Calu3 (cell line): ENCODE data around the gene COTL1. TPM values are rescaled to one million over a fixed set of nuclear protein-coding genes. Genes with fewer than 3 reads are reported as not detected.
"Not testable (repeated sequence)": the region's sequence is repeated elsewhere in the genome, so short reads cannot be mapped to it uniquely, and the experiment has no call there.

Experiments used
- BruUV-seq: library from RNA; stranded (reverse); fragments of 400-500 nt; replicated peaks from 2 replicates; lab custom pipeline; 2021; lab: Mats Ljungman, UMichigan
- CTCF ChIA-PET: fragments of 300-600 bp; sonication (Branson Sonifier 250); formaldehyde crosslinking; loops from one replicate; lab custom pipeline; 2022; ENCODE audit warnings: antibody characterized with exemption; lab: Charles Lee
- DNase-seq: peaks from one replicate; pipeline ENCODE4 v3.0.0; 2022
- H3K27ac Mint-ChIP-seq: one replicate; pipeline ENCODE4 v1.8.0; 2022; ENCODE audit warnings: mixed read lengths; ENCODE audit not compliant: unreplicated experiment
- H3K27me3 Mint-ChIP-seq: one replicate; pipeline ENCODE4 v1.8.0; 2022; ENCODE audit warnings: mixed read lengths; ENCODE audit not compliant: unreplicated experiment
- H3K36me3 Mint-ChIP-seq: one replicate; pipeline ENCODE4 v1.8.0; 2022; ENCODE audit warnings: mild to moderate bottlenecking, moderate library complexity, mixed read lengths; ENCODE audit not compliant: insufficient read depth, unreplicated experiment
- H3K4me1 Mint-ChIP-seq: one replicate; pipeline ENCODE4 v1.8.0; 2022; ENCODE audit warnings: mild to moderate bottlenecking, low read depth, mixed read lengths; ENCODE audit not compliant: unreplicated experiment
- H3K4me3 Mint-ChIP-seq: one replicate; pipeline ENCODE4 v1.8.0; 2022; ENCODE audit warnings: mild to moderate bottlenecking, low read depth, moderate library complexity, mixed read lengths; ENCODE audit not compliant: unreplicated experiment
- H3K9me3 Mint-ChIP-seq: one replicate; pipeline ENCODE4 v1.8.0; 2022; ENCODE audit warnings: low read depth, mixed read lengths; ENCODE audit not compliant: unreplicated experiment
- CTCF ChIP-seq: fragments of 200-600 bp; IDR thresholded peaks from one replicate; pipeline ENCODE4 v1.8.0; 2022; ENCODE audit warnings: antibody characterized with exemption; ENCODE audit not compliant: unreplicated experiment
- intact Hi-C: fragments of 100-400 bp; cut with micrococcal nuclease; formaldehyde crosslinking; loops from one replicate; pipeline ENCODE4 v1.10.0; 2022; ENCODE audit not compliant: unreplicated experiment
- total RNA-seq: library from RNA; stranded (reverse); gene quantifications from 2 replicates; pipeline ENCODE4 v1.2.3, GENCODE V29; 2022

The COTL1 gene
- total RNA-seq, 1 experiment from 2014 or later, result 343 TPM

- BruUV-seq, result no TSS peak
- peaks cover 56% of the 10 kb centered on the region for H3K36me3 Mint-ChIP-seq
- CTCF ChIA-PET, result interaction anchor here (0.6 kb wide), 1 partner anchor 35 kb away, joined by 5 read pairs; no protein-coding TSS in a partner anchor
- H3K9me3 Mint-ChIP-seq, result no peaks in the 10 kb centered on the region
- intact Hi-C loops, result no loop called here
- DNase-seq, result no peak
- no peaks in the 10 kb centered on the region for H3K27me3 Mint-ChIP-seq
- H3K4me1 Mint-ChIP-seq, result peaks cover 29% of the 10 kb centered on the region
- TF ChIP-seq CTCF, result no peak
- no peak overlapping the region for H3K27ac Mint-ChIP-seq
- no peak overlapping the region for H3K4me3 Mint-ChIP-seq
Measured at GRCh38 chr16:84561291-84561690, 56.6 kb downstream of the COTL1 start.

- intact Hi-C loops, result no loop called here
- DNase-seq, result no peak
- H3K4me3 Mint-ChIP-seq, result no peak overlapping the region
- H3K9me3 Mint-ChIP-seq, result no peaks in the 10 kb centered on the region
- CTCF ChIA-PET, result interaction anchor here (0.6 kb wide), 1 partner anchor 1240 kb away, joined by 4 read pairs; no protein-coding TSS in a partner anchor
- H3K27me3 Mint-ChIP-seq, result no peaks in the 10 kb centered on the region
- no TSS peak for BruUV-seq
- peaks cover 45% of the 10 kb centered on the region for H3K36me3 Mint-ChIP-seq
- H3K4me1 Mint-ChIP-seq, result peaks cover 31% of the 10 kb centered on the region
- no peak for TF ChIP-seq CTCF
- peak overlapping the region; percentile 26 for H3K27ac Mint-ChIP-seq
Measured at GRCh38 chr16:84560269-84560668, 57.6 kb downstream of the COTL1 start.

- Mint-ChIP-seq H3K4me1 (peaks cover 33% of the 10 kb centered on the region), H3K27me3 (no peaks in the 10 kb centered on the region), H3K36me3 (peaks cover 37% of the 10 kb centered on the region), H3K9me3 (no peaks in the 10 kb centered on the region), H3K27ac (peak overlapping the region; percentile 31), H3K4me3 (peak overlapping the region; percentile 50)
- CTCF ChIA-PET, result interaction anchor here (0.6 to 0.7 kb wide), 3 partner anchors 10 to 53 kb away, joined by 3 to 5 read pairs (median 3); no protein-coding TSS in a partner anchor
- no peak for TF ChIP-seq CTCF
- no TSS peak for BruUV-seq
- intact Hi-C loops, result no loop called here
- DNase-seq, result peak; percentile 51
Measured at GRCh38 chr16:84559311-84559932, 58.5 kb downstream of the COTL1 start.

GRCh38 chr16:84558850-84559249, 59.0 kb downstream of the COTL1 start:
- H3K9me3 Mint-ChIP-seq, intact Hi-C loops, BruUV-seq, DNase-seq, H3K27me3 Mint-ChIP-seq: not testable (repeated sequence)
- Mint-ChIP-seq H3K36me3 (peaks cover 31% of the 10 kb centered on the region), H3K4me1 (peaks cover 33% of the 10 kb centered on the region), H3K4me3 (peak overlapping the region; percentile 50), H3K27ac (peak overlapping the region; percentile 31)
- CTCF ChIA-PET, result interaction anchor here (0.7 kb wide), 1 partner anchor 40 kb away, joined by 5 read pairs; no protein-coding TSS in a partner anchor

GRCh38 chr16:84557504-84557903, 60.4 kb downstream of the COTL1 start:
- H3K27ac Mint-ChIP-seq, result no peak overlapping the region
- H3K36me3 Mint-ChIP-seq, result peaks cover 19% of the 10 kb centered on the region
- no peaks in the 10 kb centered on the region for H3K9me3 Mint-ChIP-seq
- peaks cover 33% of the 10 kb centered on the region for H3K4me1 Mint-ChIP-seq
- CTCF ChIA-PET, result no interaction called here
- no peak for TF ChIP-seq CTCF
- no peak for DNase-seq
- H3K27me3 Mint-ChIP-seq, result no peaks in the 10 kb centered on the region
- intact Hi-C loops, result no loop called here
- H3K4me3 Mint-ChIP-seq, result no peak overlapping the region
- BruUV-seq, result no TSS peak
